SH-SY5Y (cell line): ENCODE measurements around the gene NRARP.

Experiments used
- GATA2 ChIP-seq: IDR thresholded peaks from 2 replicates; pipeline ENCODE4 v1.6.1; 2011; ENCODE audit warnings: mild to moderate bottlenecking, low read depth, low read length
- GATA3 ChIP-seq: IDR thresholded peaks from 2 replicates; pipeline ENCODE4 v1.6.1; 2011; ENCODE audit warnings: low read depth, mild to moderate bottlenecking, low read length, moderate library complexity

DNA sequence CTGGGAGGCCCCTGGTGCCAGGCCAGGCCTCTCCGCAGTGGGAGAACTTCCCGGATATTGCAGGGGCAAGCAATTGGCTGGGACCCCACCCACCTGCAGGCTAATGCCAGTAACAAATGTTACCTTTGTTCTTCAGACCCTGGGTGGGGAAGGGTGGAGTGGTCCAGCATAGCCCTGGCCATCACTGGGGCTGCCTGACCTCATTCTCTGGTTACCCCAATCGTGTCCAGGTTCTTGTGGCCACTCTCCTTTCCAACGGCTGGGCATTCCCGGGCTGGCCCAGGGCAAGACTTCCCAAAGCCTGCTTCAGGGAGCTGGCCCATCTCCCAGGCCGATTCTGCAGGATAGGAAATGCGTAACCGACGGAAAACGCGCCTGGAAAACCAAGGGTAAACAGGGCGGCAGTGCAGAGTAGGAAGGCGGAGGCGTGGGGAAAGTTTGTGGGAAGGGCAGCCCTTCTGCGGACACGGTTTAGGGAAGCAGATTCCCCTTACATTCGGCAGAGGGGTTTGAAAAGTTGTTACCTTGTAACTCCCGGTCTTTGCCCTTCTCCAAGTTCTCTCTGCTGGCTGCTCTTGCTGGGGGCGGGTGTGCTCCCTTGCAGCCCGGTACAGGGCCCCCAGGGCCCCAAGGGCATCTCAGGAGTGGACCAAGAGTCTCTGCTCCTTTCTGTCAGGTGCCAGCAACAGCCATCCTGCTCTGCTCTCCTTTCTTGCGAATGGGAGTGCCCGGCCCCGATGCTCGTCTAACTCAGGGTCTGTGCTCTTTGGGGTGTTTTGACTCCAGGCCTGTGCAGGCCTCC is 3.5 kb downstream of the NRARP start:
- TF ChIP-seq GATA2 (no peak), GATA3 (no peak)
